GM18520 (cell line): ENCODE measurements around the gene KCP.

ENCODE experiments used
- ATAC-seq: cut with Tn5 transposase; IDR thresholded peaks from one replicate; pipeline ENCODE4 v1.9.1; 2021; ENCODE audit not compliant: unreplicated experiment

Gene KCP

GRCh38 chr7:128842674-128843641, 67.6 kb downstream of the KCP start:
- no peak for ATAC-seq

DNA sequence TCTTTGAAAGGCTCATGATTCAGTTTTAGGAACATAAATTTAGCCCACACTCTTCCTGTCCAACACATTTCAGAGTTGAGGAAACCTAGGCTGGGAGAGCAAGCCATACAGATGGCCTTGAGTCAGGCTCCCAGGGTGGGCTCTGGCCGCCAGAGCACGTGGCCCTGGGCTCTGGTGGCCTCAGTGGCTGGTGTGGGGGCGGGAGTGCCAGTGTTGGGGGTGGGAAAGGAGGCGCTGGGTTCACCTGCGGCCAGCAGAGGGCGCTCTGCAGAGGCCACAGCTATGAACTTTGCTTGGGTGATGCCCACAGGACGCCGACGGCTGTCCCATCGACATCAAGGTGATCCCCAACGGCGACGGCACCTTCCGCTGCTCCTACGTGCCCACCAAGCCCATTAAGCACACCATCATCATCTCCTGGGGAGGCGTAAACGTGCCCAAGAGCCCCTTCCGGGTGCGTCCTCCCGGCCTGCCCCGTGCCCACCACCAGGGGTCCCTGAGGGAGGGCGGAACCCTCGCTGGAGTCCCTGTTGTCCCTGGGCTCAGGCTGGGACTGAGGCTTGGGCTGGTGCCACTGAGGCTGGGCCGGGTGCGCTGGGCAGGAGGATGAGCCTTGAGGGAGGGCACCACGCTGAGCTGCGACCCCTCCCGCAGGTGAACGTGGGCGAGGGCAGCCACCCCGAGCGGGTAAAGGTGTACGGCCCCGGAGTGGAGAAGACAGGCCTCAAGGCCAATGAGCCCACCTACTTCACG, 68.4 kb downstream of the KCP start:
- no peak for ATAC-seq

GRCh38 chr7:128841171-128841690, 69.3 kb downstream of the KCP start:
- no peak for ATAC-seq

GRCh38 chr7:128840326-128841170, 70.0 kb downstream of the KCP start:
- no peak for ATAC-seq

GRCh38 chr7:128839751-128840177, 70.7 kb downstream of the KCP start:
- no peak for ATAC-seq

DNA sequence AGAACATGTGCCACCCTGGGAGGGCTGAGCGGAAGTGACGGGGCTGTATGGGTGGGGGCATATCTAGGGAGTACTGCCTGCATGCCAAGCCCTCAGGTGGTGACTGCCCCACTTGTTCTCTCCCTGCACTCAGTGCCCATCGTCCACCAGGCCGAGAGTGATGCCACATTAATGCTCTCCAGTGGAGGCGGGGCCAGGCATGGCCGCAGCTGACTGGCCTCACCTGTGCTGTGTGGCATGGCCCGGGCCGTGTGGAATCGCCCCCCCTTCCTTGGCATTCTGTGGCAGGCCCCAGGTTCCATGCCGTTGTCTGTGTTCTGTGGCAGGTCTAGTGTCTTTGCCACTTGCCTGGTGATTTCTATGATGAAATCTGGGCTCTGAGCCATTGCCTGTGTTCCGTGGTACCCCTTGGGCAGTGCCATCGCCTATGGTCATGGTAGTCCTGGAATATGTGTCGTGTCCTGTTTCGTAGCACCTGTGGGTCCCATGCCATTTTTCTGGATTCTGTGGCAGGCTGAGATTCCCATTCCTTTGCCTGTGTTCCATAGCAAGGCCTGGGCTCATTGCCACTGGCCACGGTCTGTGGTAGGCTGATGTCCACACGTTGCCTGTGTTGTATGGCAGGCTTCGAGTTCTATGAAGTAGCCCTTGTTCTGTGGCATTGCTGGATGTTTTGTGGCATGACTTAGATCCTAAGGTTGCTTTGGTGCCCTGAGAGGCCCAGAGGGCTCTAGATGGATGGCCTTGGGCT, 71.4 kb downstream of the KCP start:
- ATAC-seq = no peak

GRCh38 chr7:128838109-128838779, 72.3 kb downstream of the KCP start:
- no peak for ATAC-seq

GRCh38 chr7:128837521-128837921, 73.0 kb downstream of the KCP start:
- ATAC-seq = no peak

GRCh38 chr7:128836729-128837348, 73.7 kb downstream of the KCP start:
- ATAC-seq = no peak

- ATAC-seq = no peak
Measured at GRCh38 chr7:128835790-128836641, 74.5 kb downstream of the KCP start.

GRCh38 chr7:128835231-128835751, 75.2 kb downstream of the KCP start:
- ATAC-seq = no peak

- no peak for ATAC-seq
Measured at GRCh38 chr7:128833946-128834325, 76.6 kb downstream of the KCP start.

- ATAC-seq = no peak
Measured at GRCh38 chr7:128833148-128833945, 77.2 kb downstream of the KCP start.

DNA sequence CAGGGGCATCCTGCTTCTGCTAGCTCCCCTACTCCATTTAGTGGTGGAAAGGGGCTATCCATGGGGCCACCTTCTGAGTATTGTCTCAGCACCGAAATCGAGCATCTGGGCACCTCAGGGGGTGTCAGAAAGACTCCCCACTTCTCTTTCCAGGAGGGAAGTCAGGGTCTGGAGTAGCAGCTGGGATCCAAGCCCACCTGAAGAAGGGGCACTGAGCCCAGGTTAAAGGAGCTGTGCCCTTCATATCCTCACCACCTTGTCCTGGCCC, 77.7 kb downstream of the KCP start:
- ATAC-seq = no peak

DNA sequence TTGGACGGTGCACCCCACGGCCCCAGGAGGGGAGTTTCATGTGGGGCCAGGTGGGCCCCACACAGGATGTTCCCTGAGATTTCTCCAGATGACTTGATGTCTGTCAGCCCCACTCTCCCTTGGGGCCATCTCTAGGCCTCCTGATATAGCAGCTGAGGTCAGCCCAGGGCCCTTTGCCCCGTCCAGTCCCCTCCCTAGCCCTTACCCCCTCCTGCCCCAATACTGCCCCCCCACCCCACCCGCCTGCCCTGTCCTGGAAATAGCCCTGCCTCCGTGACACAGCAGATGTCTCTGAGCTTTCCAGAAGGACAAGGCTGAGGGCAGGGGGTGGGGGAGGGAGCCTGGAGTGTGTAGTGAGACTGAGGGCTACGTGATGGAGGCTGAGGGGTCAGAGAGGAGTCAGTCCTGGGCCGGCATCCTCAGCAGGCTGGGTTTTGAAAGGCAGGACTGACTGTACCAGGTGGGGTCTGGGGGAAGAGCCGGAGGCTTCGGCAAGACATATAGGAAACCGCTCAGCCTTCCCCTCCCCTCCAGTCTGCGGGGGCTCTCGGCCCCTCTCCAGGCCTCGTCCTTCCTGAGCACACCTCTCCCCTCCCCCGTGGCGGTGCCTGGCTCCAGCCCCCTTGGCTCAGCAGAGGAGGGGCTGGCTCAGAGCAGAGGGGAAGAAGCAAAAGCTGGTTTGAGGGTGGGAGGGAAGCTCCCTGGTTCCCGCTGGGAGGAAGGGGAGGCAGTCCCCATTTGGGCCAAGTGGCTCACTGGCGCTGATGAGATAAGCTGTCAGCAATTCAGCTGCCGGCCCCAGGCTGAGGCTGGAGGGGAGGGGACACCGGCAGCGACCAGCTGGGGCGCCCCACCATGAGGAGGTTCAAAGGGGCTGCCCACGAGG, 78.3 kb downstream of the KCP start:
- ATAC-seq = no peak

DNA sequence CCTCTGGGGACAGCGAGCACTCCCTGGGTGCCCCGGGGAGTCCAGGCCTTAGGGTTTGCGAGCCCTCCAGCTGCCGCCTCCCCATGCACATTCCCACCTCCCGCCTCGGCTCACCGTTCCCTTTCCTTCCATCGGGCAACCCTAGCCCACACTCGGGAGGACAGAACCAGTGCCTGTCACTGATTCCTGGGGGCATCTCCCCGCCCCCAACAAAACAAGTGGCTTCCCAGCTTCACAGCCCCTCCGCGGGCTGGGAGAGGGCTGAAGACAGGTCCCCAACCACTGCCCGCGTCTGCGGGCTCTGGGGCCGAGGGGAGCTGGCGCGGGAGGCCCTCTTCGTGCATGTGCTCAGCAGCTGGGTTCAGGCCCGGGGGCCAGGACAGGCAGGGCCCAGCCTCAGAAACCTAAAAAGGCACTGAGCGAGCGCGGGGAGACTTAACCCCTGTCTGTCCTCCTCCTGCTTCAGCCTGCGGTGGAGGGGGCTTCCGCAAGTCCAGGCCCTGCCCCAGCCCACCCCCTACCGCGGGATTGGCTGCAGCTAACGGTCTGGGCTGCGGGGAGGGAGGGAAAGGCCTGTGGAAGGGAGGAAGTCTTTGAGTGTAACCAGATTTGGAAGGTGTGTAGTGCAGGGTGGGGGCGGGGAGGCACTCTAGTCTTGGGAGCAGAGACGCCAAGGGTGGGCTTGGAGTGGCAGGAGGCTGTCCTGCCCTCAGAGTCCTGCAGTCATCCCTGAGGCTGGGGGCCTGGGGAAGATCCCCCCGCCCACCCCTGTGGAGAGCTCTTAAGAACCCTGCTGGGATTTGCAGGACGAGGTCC, 79.1 kb downstream of the KCP start:
- no peak for ATAC-seq
